Erythroblast (primary cell): ENCODE measurements around the gene BNIP5.

Experiments used
- GATA1 ChIP-seq: IDR thresholded peaks from 2 replicates; pipeline ENCODE4 v1.6.1; 2011; ENCODE audit warnings: low read depth, mild to moderate bottlenecking, control low read depth, low read length, moderate library complexity
- POLR2A ChIP-seq: IDR thresholded peaks from 2 replicates; pipeline ENCODE4 v1.6.1; 2011; ENCODE audit warnings: mild to moderate bottlenecking, low read length

- no peak for TF ChIP-seq POLR2A
- no peak for TF ChIP-seq GATA1
Measured at GRCh38 chr6:36285187-36285671, 51.5 kb downstream of the BNIP5 start.
